Vagina (tissue), 2 donors: ENCODE data around the gene ORAI1. TPM values are rescaled to one million over a fixed set of nuclear protein-coding genes. Genes with fewer than 3 reads are reported as not detected.

Experiments used
- DNase-seq, 2 donors: peaks; one replicate each; pipeline ENCODE4 v3.0.0-alpha.2; 2017; ENCODE audit errors: extremely low spot score in 2 of 2
- H3K27ac ChIP-seq: fragments of 200-600 bp; sonication (generic); one replicate; pipeline ENCODE4 v1.5.1; 2019
- H3K27me3 ChIP-seq: fragments of 200-600 bp; sonication (generic); one replicate; pipeline ENCODE4 v1.5.1; 2019
- H3K36me3 ChIP-seq, 2 donors: fragments of 200-600 bp; sonication (generic); one replicate each; pipeline ENCODE4 v1.5.1; 2017 to 2019
- H3K4me1 ChIP-seq: fragments of 200-600 bp; sonication (generic); one replicate; pipeline ENCODE4 v1.5.1; 2019
- H3K4me3 ChIP-seq, 2 donors: fragments of 200-600 bp; sonication (generic); 1 replicate in 1 of 2; 2 replicates in 1 of 2; pipeline ENCODE4 v1.5.1; 2016 to 2019
- H3K9me3 ChIP-seq: fragments of 200-600 bp; sonication (generic); one replicate; pipeline ENCODE4 v1.5.1; 2019
- CTCF ChIP-seq, 3 experiments: fragments of 450-650 bp in 2 of 3; fragments of 200-600 bp in 1 of 3; sonication (generic) in 1 of 3; IDR thresholded peaks; one replicate each; pipeline ENCODE4 v1.5.1; 2017 to 2019; ENCODE audit warnings: antibody characterized with exemption in 3 of 3, mild to moderate bottlenecking in 2 of 3, moderate library complexity in 2 of 3
- POLR2A ChIP-seq, 2 donors: fragments of 450-650 bp; IDR thresholded peaks; one replicate each; pipeline ENCODE4 v1.6.1; 2017; ENCODE audit warnings: antibody characterized with exemption in 2 of 2, mild to moderate bottlenecking in 2 of 2, moderate library complexity in 2 of 2
- POLR2AphosphoS5 ChIP-seq, 2 donors: sonication (generic); formaldehyde crosslinking; IDR thresholded peaks; one replicate each; pipeline ENCODE4 v1.9.0; 2017; ENCODE audit warnings: antibody characterized with exemption in 2 of 2, mild to moderate bottlenecking in 2 of 2, low read depth in 1 of 2; ENCODE audit not compliant: insufficient read depth in 1 of 2
- intact Hi-C: fragments of 100-400 bp; cut with DNase I; formaldehyde crosslinking; loops from one replicate; pipeline ENCODE4 v1.15.1; 2023
- total RNA-seq: library from RNA; depleted of rRNA; stranded (reverse); fragments of >200 nt; gene quantifications from one replicate; pipeline ENCODE4 v1.2.3, GENCODE V29; 2016

Gene ORAI1
- total RNA-seq, 1 donor from 2014 or later = 18.2 TPM

GRCh38 chr12:121596526-121596925, 29.8 kb upstream of the ORAI1 start:
- no peak overlapping the region for H3K27ac ChIP-seq
- TF ChIP-seq POLR2AphosphoS5 (IDR thresholded peaks at IDR 0.05; ENCODE audit: insufficient read depth in 1 of 2, low read depth in 1 of 2) (no peak), POLR2A (IDR thresholded peaks at IDR 0.05) (no peak), CTCF (IDR thresholded peaks at IDR 0.05) (no peak)
- no peaks in the 10 kb centered on the region for H3K9me3 ChIP-seq
- no peak for DNase-seq
- H3K36me3 ChIP-seq = no peaks in the 10 kb centered on the region
- H3K4me1 ChIP-seq = no peaks in the 10 kb centered on the region
- H3K27me3 ChIP-seq = no peaks in the 10 kb centered on the region
- no peak overlapping the region for H3K4me3 ChIP-seq
- intact Hi-C loops = no loop called here

GRCh38 chr12:121600702-121601336, 25.5 kb upstream of the ORAI1 start:
- no peaks in the 10 kb centered on the region for H3K36me3 ChIP-seq
- no peak overlapping the region for H3K27ac ChIP-seq
- intact Hi-C loops = no loop called here
- DNase-seq = no peak
- no peaks in the 10 kb centered on the region for H3K27me3 ChIP-seq
- TF ChIP-seq POLR2AphosphoS5 (IDR thresholded peaks at IDR 0.05; ENCODE audit: insufficient read depth in 1 of 2, low read depth in 1 of 2) (no peak), POLR2A (IDR thresholded peaks at IDR 0.05) (no peak), CTCF (IDR thresholded peaks at IDR 0.05) (no peak)
- H3K4me1 ChIP-seq = no peaks in the 10 kb centered on the region
- no peaks in the 10 kb centered on the region for H3K9me3 ChIP-seq
- no peak overlapping the region for H3K4me3 ChIP-seq

GRCh38 chr12:121602766-121603165, 23.6 kb upstream of the ORAI1 start:
- no peak for DNase-seq
- no peak for TF ChIP-seq POLR2A (IDR thresholded peaks at IDR 0.05)
- no peak for TF ChIP-seq POLR2AphosphoS5 (IDR thresholded peaks at IDR 0.05; ENCODE audit: insufficient read depth in 1 of 2, low read depth in 1 of 2)
- no peak for TF ChIP-seq CTCF (IDR thresholded peaks at IDR 0.05)
- Histone ChIP-seq H3K27me3 (no peaks in the 10 kb centered on the region), H3K9me3 (no peaks in the 10 kb centered on the region), H3K36me3 (no peaks in the 10 kb centered on the region), H3K4me1 (no peaks in the 10 kb centered on the region), H3K27ac (no peak overlapping the region), H3K4me3 (no peak overlapping the region)
- intact Hi-C loops = no loop called here

GRCh38 chr12:121603581-121603980, 22.7 kb upstream of the ORAI1 start:
- Histone ChIP-seq H3K36me3 (no peaks in the 10 kb centered on the region), H3K9me3 (no peaks in the 10 kb centered on the region), H3K27me3 (no peaks in the 10 kb centered on the region), H3K4me3 (no peak overlapping the region), H3K27ac (no peak overlapping the region), H3K4me1 (no peaks in the 10 kb centered on the region)
- DNase-seq = no peak
- intact Hi-C loops = no loop called here
- no peak for TF ChIP-seq POLR2A (IDR thresholded peaks at IDR 0.05)
- TF ChIP-seq CTCF (IDR thresholded peaks at IDR 0.05) = no peak
- TF ChIP-seq POLR2AphosphoS5 (IDR thresholded peaks at IDR 0.05; ENCODE audit: insufficient read depth in 1 of 2, low read depth in 1 of 2) = no peak

- Histone ChIP-seq H3K36me3 (no peaks in the 10 kb centered on the region), H3K9me3 (no peaks in the 10 kb centered on the region), H3K27ac (no peak overlapping the region), H3K4me1 (peaks cover 9% of the 10 kb centered on the region), H3K27me3 (no peaks in the 10 kb centered on the region), H3K4me3 (no peak overlapping the region)
- intact Hi-C loops = no loop called here
- TF ChIP-seq POLR2AphosphoS5 (IDR thresholded peaks at IDR 0.05; ENCODE audit: insufficient read depth in 1 of 2, low read depth in 1 of 2) (no peak), CTCF (IDR thresholded peaks at IDR 0.05) (no peak), POLR2A (IDR thresholded peaks at IDR 0.05) (no peak)
- no peak for DNase-seq
Observed at GRCh38 chr12:121608301-121608700, 18.0 kb upstream of the ORAI1 start.
